ENCODE measurements around the gene CD93.
A peak's percentile ranks its signal among the peaks of the same experiment; 100 is the strongest.

CD93 gene

DNA sequence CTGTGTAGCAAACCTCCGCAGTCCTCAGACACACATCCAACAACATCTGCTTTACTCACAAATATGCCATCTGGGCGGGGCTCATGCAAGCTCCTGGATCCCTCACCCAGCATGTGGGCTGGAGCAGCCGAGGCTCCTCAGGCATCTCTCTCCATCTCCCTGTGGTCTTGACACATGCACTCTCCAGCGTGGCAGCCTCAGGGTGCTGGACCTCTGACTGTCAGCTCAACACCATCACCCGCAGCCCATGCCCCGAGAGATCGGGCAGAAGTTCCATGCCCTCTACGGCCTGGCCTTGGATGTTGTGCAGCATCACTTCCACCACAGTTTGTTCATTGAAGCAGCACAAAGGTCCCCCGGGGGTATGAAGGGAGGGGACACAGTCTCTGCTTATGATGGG is 32.6 kb upstream of the CD93 start:
- Histone ChIP-seq H3K4me3 (ENCODE audit: low read length) (no peak overlapping the region), H3K9ac (ENCODE audit: low read length) (no peak overlapping the region), H3K4me1 (ENCODE audit: control insufficient read depth, insufficient read depth, low read length) (peaks cover 7% of the 10 kb centered on the region), H3K36me3 (ENCODE audit: control insufficient read depth, insufficient read depth, low read length, severe bottlenecking) (no peaks in the 10 kb centered on the region), H3K9me3 (ENCODE audit: control insufficient read depth, low read length) (no peaks in the 10 kb centered on the region), H3K27me3 (replicated peaks; ENCODE audit: control insufficient read depth, insufficient read depth, low read length) (peaks cover 9% of the 10 kb centered on the region)
- DNase-seq (ENCODE audit: low read depth): no peak

GRCh38 chr20:23118144-23118543 is 32.0 kb upstream of the CD93 start:
- no peak overlapping the region for H3K9ac ChIP-seq (ENCODE audit: low read length)

GRCh38 chr20:23117738-23118137 is 31.6 kb upstream of the CD93 start:
- H3K36me3 ChIP-seq (ENCODE audit: control insufficient read depth, insufficient read depth, low read length, severe bottlenecking): no peaks in the 10 kb centered on the region
- no peak overlapping the region for H3K9ac ChIP-seq (ENCODE audit: low read length)
- peaks cover 7% of the 10 kb centered on the region for H3K4me1 ChIP-seq (ENCODE audit: control insufficient read depth, insufficient read depth, low read length)
- H3K27me3 ChIP-seq (replicated peaks; ENCODE audit: control insufficient read depth, insufficient read depth, low read length): peaks cover 9% of the 10 kb centered on the region
- H3K9me3 ChIP-seq (ENCODE audit: control insufficient read depth, low read length): no peaks in the 10 kb centered on the region
- no peak for DNase-seq (ENCODE audit: low read depth)
- no peak overlapping the region for H3K4me3 ChIP-seq (ENCODE audit: low read length)

More at GRCh38 chr20:23118144-23118543, 32.0 kb upstream of the CD93 start:
- H3K4me3 ChIP-seq (ENCODE audit: low read length): no peak overlapping the region
- H3K27me3 ChIP-seq (replicated peaks; ENCODE audit: control insufficient read depth, insufficient read depth, low read length): peaks cover 9% of the 10 kb centered on the region
- H3K4me1 ChIP-seq (ENCODE audit: control insufficient read depth, insufficient read depth, low read length): peaks cover 7% of the 10 kb centered on the region
- no peaks in the 10 kb centered on the region for H3K9me3 ChIP-seq (ENCODE audit: control insufficient read depth, low read length)
- no peak for DNase-seq (ENCODE audit: low read depth)
- H3K36me3 ChIP-seq (ENCODE audit: control insufficient read depth, insufficient read depth, low read length, severe bottlenecking): no peaks in the 10 kb centered on the region

DNA sequence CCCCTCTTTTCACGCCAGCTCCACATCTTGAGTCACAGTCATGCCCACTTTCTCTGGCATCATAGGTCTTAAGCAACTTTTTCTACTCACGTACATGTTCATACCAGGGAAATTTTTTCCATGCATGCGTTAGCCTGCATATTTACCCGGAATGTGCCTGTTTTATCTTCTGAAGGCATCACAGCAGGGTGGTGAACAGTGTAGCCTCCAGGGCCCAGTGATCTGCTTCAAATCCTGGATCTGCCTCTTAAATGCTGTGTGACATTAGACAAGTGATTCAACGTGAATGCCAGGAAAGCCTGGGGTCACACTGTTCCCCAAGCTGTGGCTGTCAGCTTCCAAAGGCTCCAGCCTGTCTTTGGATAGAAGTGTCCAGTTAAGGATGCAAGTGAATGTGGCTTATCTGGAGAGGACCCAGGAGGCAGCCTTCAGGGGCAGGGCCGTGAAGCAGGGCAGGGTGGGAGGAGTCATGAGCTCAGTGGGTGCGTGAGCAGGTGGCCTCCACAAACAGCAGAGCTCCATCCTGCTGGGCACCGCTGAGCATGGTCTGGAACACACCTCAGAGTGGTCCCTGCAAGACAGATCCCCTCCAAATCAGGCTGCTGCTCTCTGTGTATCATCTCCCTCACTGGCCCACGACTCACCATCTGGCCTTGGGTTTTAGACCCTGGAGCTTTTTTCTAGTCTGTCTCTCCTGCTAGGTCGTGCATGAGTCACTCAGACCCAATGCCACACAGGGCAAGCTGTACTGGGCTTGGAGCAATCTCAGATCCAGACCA is 30.4 kb upstream of the CD93 start:
- Histone ChIP-seq H3K4me1 (ENCODE audit: control insufficient read depth, insufficient read depth, low read length) (peaks cover 7% of the 10 kb centered on the region), H3K4me3 (ENCODE audit: low read length) (no peak overlapping the region), H3K9ac (ENCODE audit: low read length) (no peak overlapping the region), H3K27me3 (replicated peaks; ENCODE audit: control insufficient read depth, insufficient read depth, low read length) (peaks cover 9% of the 10 kb centered on the region), H3K36me3 (ENCODE audit: control insufficient read depth, insufficient read depth, low read length, severe bottlenecking) (no peaks in the 10 kb centered on the region), H3K9me3 (ENCODE audit: control insufficient read depth, low read length) (no peaks in the 10 kb centered on the region)
- DNase-seq (ENCODE audit: low read depth): peak; percentile 95

DNA sequence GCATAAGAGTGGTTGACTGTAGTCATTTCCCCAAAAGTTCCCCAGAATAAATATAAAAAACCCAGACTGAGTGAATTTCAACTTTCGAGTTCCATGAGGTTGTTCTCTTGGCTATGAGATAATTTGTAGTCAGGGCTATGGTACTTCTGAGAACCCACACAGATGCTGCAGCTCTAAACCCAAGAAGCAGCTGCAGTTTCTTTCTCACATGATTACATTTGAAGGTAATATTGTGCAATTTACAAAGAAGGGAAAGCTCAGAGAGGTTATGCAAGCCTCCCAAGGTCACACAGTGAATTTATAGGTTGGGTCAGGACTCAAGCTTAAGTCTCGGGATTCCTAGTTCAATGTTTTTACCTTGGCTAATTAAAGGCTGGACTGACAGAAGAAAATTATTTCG is 29.7 kb upstream of the CD93 start:
- peaks cover 7% of the 10 kb centered on the region for H3K4me1 ChIP-seq (ENCODE audit: control insufficient read depth, insufficient read depth, low read length)
- peaks cover 9% of the 10 kb centered on the region for H3K27me3 ChIP-seq (replicated peaks; ENCODE audit: control insufficient read depth, insufficient read depth, low read length)
- peak; percentile 73 for DNase-seq (ENCODE audit: low read depth)
- H3K4me3 ChIP-seq (ENCODE audit: low read length): no peak overlapping the region
- no peak overlapping the region for H3K9ac ChIP-seq (ENCODE audit: low read length)
- H3K9me3 ChIP-seq (ENCODE audit: control insufficient read depth, low read length): no peaks in the 10 kb centered on the region
- no peaks in the 10 kb centered on the region for H3K36me3 ChIP-seq (ENCODE audit: control insufficient read depth, insufficient read depth, low read length, severe bottlenecking)

GRCh38 chr20:23114448-23115082 is 28.4 kb upstream of the CD93 start:
- no peaks in the 10 kb centered on the region for H3K27me3 ChIP-seq (replicated peaks; ENCODE audit: control insufficient read depth, insufficient read depth, low read length)
- H3K4me3 ChIP-seq (ENCODE audit: low read length): no peak overlapping the region
- no peak overlapping the region for H3K9ac ChIP-seq (ENCODE audit: low read length)
- peaks cover 7% of the 10 kb centered on the region for H3K4me1 ChIP-seq (ENCODE audit: control insufficient read depth, insufficient read depth, low read length)
- no peaks in the 10 kb centered on the region for H3K9me3 ChIP-seq (ENCODE audit: control insufficient read depth, low read length)
- no peak for DNase-seq (ENCODE audit: low read depth)
- H3K36me3 ChIP-seq (ENCODE audit: control insufficient read depth, insufficient read depth, low read length, severe bottlenecking): no peaks in the 10 kb centered on the region

GRCh38 chr20:23114018-23114417 is 27.9 kb upstream of the CD93 start:
- Histone ChIP-seq H3K27me3 (replicated peaks; ENCODE audit: control insufficient read depth, insufficient read depth, low read length) (no peaks in the 10 kb centered on the region), H3K36me3 (ENCODE audit: control insufficient read depth, insufficient read depth, low read length, severe bottlenecking) (no peaks in the 10 kb centered on the region), H3K9ac (ENCODE audit: low read length) (no peak overlapping the region), H3K9me3 (ENCODE audit: control insufficient read depth, low read length) (no peaks in the 10 kb centered on the region), H3K4me1 (ENCODE audit: control insufficient read depth, insufficient read depth, low read length) (peaks cover 7% of the 10 kb centered on the region), H3K4me3 (ENCODE audit: low read length) (no peak overlapping the region)
- no peak for DNase-seq (ENCODE audit: low read depth)

DNA sequence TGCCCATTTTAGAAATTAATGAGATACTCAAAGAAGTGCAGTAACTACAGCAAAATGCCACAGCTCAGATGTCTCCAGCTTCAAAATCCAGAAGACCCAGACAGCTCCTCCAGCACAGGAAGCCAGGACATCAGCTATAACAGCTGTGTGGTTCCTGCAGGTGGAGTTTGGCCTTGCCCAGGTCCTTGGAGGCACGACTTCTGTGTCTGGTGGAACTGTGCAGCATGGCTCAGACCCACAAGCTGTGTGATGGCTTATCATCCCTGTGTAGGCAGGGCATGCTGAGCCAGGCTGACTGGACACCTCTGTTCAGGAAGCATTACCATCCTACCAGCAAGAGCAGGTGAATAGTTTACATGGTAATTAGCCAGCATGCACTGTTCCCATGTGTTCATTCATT is 26.5 kb upstream of the CD93 start:
- DNase-seq (ENCODE audit: low read depth): no peak
- no peaks in the 10 kb centered on the region for H3K36me3 ChIP-seq (ENCODE audit: control insufficient read depth, insufficient read depth, low read length, severe bottlenecking)
- no peaks in the 10 kb centered on the region for H3K27me3 ChIP-seq (replicated peaks; ENCODE audit: control insufficient read depth, insufficient read depth, low read length)
- H3K9ac ChIP-seq (ENCODE audit: low read length): no peak overlapping the region
- H3K9me3 ChIP-seq (ENCODE audit: control insufficient read depth, low read length): no peaks in the 10 kb centered on the region
- H3K4me1 ChIP-seq (ENCODE audit: control insufficient read depth, insufficient read depth, low read length): peaks cover 7% of the 10 kb centered on the region
- no peak overlapping the region for H3K4me3 ChIP-seq (ENCODE audit: low read length)

GRCh38 chr20:23111944-23112342 is 25.8 kb upstream of the CD93 start:
- no peaks in the 10 kb centered on the region for H3K36me3 ChIP-seq (ENCODE audit: control insufficient read depth, insufficient read depth, low read length, severe bottlenecking)
- H3K9me3 ChIP-seq (ENCODE audit: control insufficient read depth, low read length): no peaks in the 10 kb centered on the region
- H3K4me1 ChIP-seq (ENCODE audit: control insufficient read depth, insufficient read depth, low read length): peaks cover 7% of the 10 kb centered on the region
- H3K9ac ChIP-seq (ENCODE audit: low read length): no peak overlapping the region
- H3K4me3 ChIP-seq (ENCODE audit: low read length): no peak overlapping the region
- no peak for DNase-seq (ENCODE audit: low read depth)
- H3K27me3 ChIP-seq (replicated peaks; ENCODE audit: control insufficient read depth, insufficient read depth, low read length): no peaks in the 10 kb centered on the region

- H3K4me1 ChIP-seq (ENCODE audit: control insufficient read depth, insufficient read depth, low read length): peaks cover 7% of the 10 kb centered on the region
- H3K4me3 ChIP-seq (ENCODE audit: low read length): no peak overlapping the region
- H3K9me3 ChIP-seq (ENCODE audit: control insufficient read depth, low read length): no peaks in the 10 kb centered on the region
- H3K9ac ChIP-seq (ENCODE audit: low read length): no peak overlapping the region
- H3K36me3 ChIP-seq (ENCODE audit: control insufficient read depth, insufficient read depth, low read length, severe bottlenecking): no peaks in the 10 kb centered on the region
- DNase-seq (ENCODE audit: low read depth): no peak
- H3K27me3 ChIP-seq (replicated peaks; ENCODE audit: control insufficient read depth, insufficient read depth, low read length): no peaks in the 10 kb centered on the region
Measured at GRCh38 chr20:23111307-23111943, 25.3 kb upstream of the CD93 start.

DNA sequence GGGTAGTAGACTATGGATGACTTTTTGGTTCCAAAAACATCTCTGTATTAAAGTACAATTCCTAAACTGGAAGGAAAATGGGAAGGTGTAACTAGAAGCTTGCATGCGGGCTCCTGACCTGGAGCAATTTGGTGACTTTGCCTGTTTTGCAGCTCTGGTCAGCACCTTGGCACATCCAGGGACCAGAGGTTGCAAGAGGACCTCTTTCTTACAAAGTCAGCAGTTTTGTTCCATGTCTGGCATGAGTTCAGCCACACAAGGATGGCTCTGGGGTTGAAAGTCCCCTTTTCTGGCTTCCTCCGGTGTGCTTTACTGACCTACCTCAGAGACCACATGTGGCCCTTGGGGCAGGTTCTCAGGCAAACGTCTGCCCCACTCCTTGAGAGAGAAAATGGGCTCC is 22.7 kb upstream of the CD93 start:
- no peak overlapping the region for H3K4me3 ChIP-seq (ENCODE audit: low read length)
- H3K4me1 ChIP-seq (ENCODE audit: control insufficient read depth, insufficient read depth, low read length): no peaks in the 10 kb centered on the region
- no peaks in the 10 kb centered on the region for H3K9me3 ChIP-seq (ENCODE audit: control insufficient read depth, low read length)
- DNase-seq (ENCODE audit: low read depth): no peak
- no peak overlapping the region for H3K9ac ChIP-seq (ENCODE audit: low read length)
- H3K27me3 ChIP-seq (replicated peaks; ENCODE audit: control insufficient read depth, insufficient read depth, low read length): no peaks in the 10 kb centered on the region
- H3K36me3 ChIP-seq (ENCODE audit: control insufficient read depth, insufficient read depth, low read length, severe bottlenecking): no peaks in the 10 kb centered on the region
